Prostate gland (tissue), 2 donors: ENCODE results near the gene ZFP1. TPM values are rescaled to one million over a fixed set of nuclear protein-coding genes. Genes with fewer than 3 reads are reported as not detected.

Experiments used
- DNase-seq: peaks from one replicate; pipeline ENCODE4 v3.0.0-alpha.2; 2019; ENCODE audit warnings: low spot score
- H3K27ac ChIP-seq, 2 donors: fragments of 200-600 bp; sonication (generic); 2 replicates each; pipeline ENCODE4 v1.5.1; 2017 to 2019
- H3K27me3 ChIP-seq: fragments of 200-600 bp; sonication (generic); replicated peaks from 2 replicates; pipeline ENCODE4 v1.5.1; 2019; ENCODE audit not compliant: insufficient read depth
- H3K36me3 ChIP-seq, 2 donors: fragments of 200-600 bp; sonication (generic); 1 replicate in 1 of 2; 2 replicates in 1 of 2; pipeline versions ENCODE4 v1.5.1 to v1.8.1; 2017 to 2019
- H3K4me1 ChIP-seq: fragments of 200-600 bp; sonication (generic); replicated peaks from 2 replicates; pipeline ENCODE4 v1.5.1; 2019
- H3K4me3 ChIP-seq, 2 donors: fragments of 200-600 bp; sonication (generic); 2 replicates each; pipeline ENCODE4 v1.5.1; 2017 to 2019
- H3K9me3 ChIP-seq: fragments of 200-600 bp; sonication (generic); 2 replicates; pipeline ENCODE4 v1.5.1; 2017
- CTCF ChIP-seq, 4 experiments: fragments of 200-600 bp in 2 of 4; fragments of 450-650 bp in 2 of 4; sonication (generic) in 2 of 4; IDR thresholded peaks; 1 replicate in 3 of 4; 2 replicates in 1 of 4; pipeline ENCODE4 v1.5.1; 2016 to 2019; ENCODE audit warnings: antibody characterized with exemption in 4 of 4, mild to moderate bottlenecking in 2 of 4, moderate library complexity in 2 of 4
- POLR2A ChIP-seq: fragments of 450-650 bp; IDR thresholded peaks from one replicate; pipeline ENCODE4 v1.6.1; 2016; ENCODE audit warnings: antibody characterized with exemption, mild to moderate bottlenecking
- POLR2AphosphoS5 ChIP-seq: sonication (generic); formaldehyde crosslinking; IDR thresholded peaks from one replicate; pipeline ENCODE4 v1.6.1; 2017; ENCODE audit warnings: antibody characterized with exemption
- WGBS: methylation state at CpG from one replicate; pipeline ENCODE4 v1.1.5; 2018; 5-methylcytosine and 5-hydroxymethylcytosine counted together
- intact Hi-C: fragments of 100-400 bp; cut with DNase I; formaldehyde crosslinking; loops from one replicate; pipeline ENCODE4 v1.14.2; 2022
- total RNA-seq, 2 donors: library from RNA; depleted of rRNA; stranded (reverse); fragments of >200 nt; gene quantifications; one replicate each; pipeline ENCODE4 v1.1.0, GENCODE V29; 2016

ZFP1 gene
- total RNA-seq, 2 donors from 2014 or later = 9.8 to 10.3 TPM

GRCh38 chr16:75216127-75216526 is 67.8 kb downstream of the ZFP1 start:
- no peaks in the 10 kb centered on the region for H3K4me1 ChIP-seq
- no peaks in the 10 kb centered on the region for H3K9me3 ChIP-seq
- intact Hi-C loops = no loop called here
- WGBS = 81% methylated on average over 2 of the region's 2 CpGs
- H3K27me3 ChIP-seq = no peaks in the 10 kb centered on the region
- no peak overlapping the region for H3K27ac ChIP-seq
- H3K36me3 ChIP-seq = no peaks in the 10 kb centered on the region
- TF ChIP-seq CTCF (IDR thresholded peaks at IDR 0.05) (no peak), POLR2A (no peak), POLR2AphosphoS5 (no peak)
- DNase-seq = no peak
- H3K4me3 ChIP-seq = no peak overlapping the region

- 73% methylated on average over 7 of the region's 7 CpGs for WGBS
- H3K9me3 ChIP-seq = no peaks in the 10 kb centered on the region
- no peak overlapping the region for H3K27ac ChIP-seq
- no peak for DNase-seq
- H3K4me3 ChIP-seq = no peak overlapping the region
- H3K36me3 ChIP-seq = no peaks in the 10 kb centered on the region
- no peak for TF ChIP-seq CTCF (IDR thresholded peaks at IDR 0.05)
- TF ChIP-seq POLR2AphosphoS5 = no peak
- no peak for TF ChIP-seq POLR2A
- no peaks in the 10 kb centered on the region for H3K4me1 ChIP-seq
- no peaks in the 10 kb centered on the region for H3K27me3 ChIP-seq
- intact Hi-C loops = no loop called here
Measured at GRCh38 chr16:75216576-75216975, 68.3 kb downstream of the ZFP1 start.

GRCh38 chr16:75217389-75217851 is 69.1 kb downstream of the ZFP1 start:
- Histone ChIP-seq H3K27me3 (no peaks in the 10 kb centered on the region), H3K9me3 (no peaks in the 10 kb centered on the region), H3K4me1 (no peaks in the 10 kb centered on the region), H3K36me3 (no peaks in the 10 kb centered on the region), H3K4me3 (no peak overlapping the region), H3K27ac (no peak overlapping the region)
- no peak for TF ChIP-seq CTCF (IDR thresholded peaks at IDR 0.05)
- TF ChIP-seq POLR2A = no peak
- TF ChIP-seq POLR2AphosphoS5 = no peak
- 92% methylated on average over 11 of the region's 11 CpGs for WGBS
- DNase-seq = no peak
- intact Hi-C loops = no loop called here

- Histone ChIP-seq H3K27ac (no peak within 1 kb of the TSS), H3K36me3 (no peaks in the 10 kb centered on the region), H3K27me3 (no peaks in the 10 kb centered on the region), H3K9me3 (no peaks in the 10 kb centered on the region), H3K4me1 (no peaks in the 10 kb centered on the region), H3K4me3 (no peak within 1 kb of the TSS)
- 90% methylated on average over 19 of the region's 19 CpGs for WGBS
- TF ChIP-seq CTCF (IDR thresholded peaks at IDR 0.05) (no peak), POLR2A (no peak), POLR2AphosphoS5 (no peak)
- intact Hi-C loops = no loop called here
- no peak for DNase-seq
Measured at GRCh38 chr16:75218256-75219076, 70.1 kb downstream of the ZFP1 start, which contains the start of gene CTRB1. TSS of gene CTRB1 (plus strand) at chr16:75218988. CDS start at chr16:75219008, 20 bp downstream.

- TF ChIP-seq POLR2A = no peak
- no peak for TF ChIP-seq CTCF (IDR thresholded peaks at IDR 0.05)
- TF ChIP-seq POLR2AphosphoS5 = no peak
- WGBS = 62% methylated on average over 4 of the region's 4 CpGs
Measured at GRCh38 chr16:75219088-75219487, 70.8 kb downstream of the ZFP1 start.

More at GRCh38 chr16:75219088-75219487, 70.8 kb downstream of the ZFP1 start:
- H3K36me3 ChIP-seq = no peaks in the 10 kb centered on the region
- no peak for DNase-seq
- no peaks in the 10 kb centered on the region for H3K9me3 ChIP-seq
- intact Hi-C loops = no loop called here
- no peaks in the 10 kb centered on the region for H3K4me1 ChIP-seq
- H3K4me3 ChIP-seq = no peak overlapping the region
- H3K27ac ChIP-seq = no peak overlapping the region
- H3K27me3 ChIP-seq = no peaks in the 10 kb centered on the region
